T-helper 1 cell (primary cell): ENCODE data around the gene NACA.

Experiments
- DNase-seq, 5 donors: peaks; one replicate each; pipeline ENCODE4 v3.0.0-alpha.2; 2012 to 2020

The NACA gene

DNA sequence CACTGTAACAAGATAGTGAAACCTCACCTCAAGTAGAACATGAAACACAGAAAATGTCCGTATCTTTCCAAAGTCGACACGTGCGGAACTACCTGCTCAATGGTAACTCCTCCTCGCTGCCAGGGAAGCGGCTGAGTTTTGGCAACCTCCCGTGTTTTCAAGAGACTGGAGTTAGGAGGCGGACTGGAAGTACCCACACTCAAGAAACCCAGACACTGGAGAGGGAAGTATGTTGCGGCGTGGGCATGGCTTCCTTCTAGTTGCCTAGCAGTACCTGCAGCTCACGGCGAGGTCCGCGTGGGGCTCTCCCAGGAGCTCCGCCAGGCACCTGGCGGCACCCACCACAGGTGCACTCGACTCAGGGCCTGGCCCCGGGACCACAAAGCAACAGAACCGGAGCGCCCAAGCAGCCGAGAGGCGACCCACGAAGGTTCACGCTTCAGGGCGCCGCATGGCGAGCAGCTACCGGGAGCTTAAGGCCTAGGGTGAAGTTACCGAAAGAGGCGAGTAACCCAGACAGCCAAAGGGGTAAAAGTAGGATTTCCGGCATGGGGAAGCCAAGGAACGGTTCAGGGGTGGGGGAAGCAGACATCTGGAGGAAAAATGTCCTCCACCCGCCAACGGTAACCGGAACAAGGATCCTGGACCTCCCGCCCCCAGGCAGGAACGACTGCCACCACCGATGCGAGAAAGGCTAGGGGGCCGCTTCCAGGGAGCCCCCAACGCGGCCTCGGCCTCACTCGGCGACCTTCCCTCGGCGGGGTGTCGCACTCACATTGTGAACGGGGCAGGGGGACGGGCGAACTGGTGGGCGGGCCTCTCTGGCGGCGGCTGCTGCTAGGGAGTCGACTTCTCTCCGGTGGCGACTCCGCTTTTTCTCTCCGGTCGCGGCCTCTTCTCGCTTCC lies 37.6 kb downstream of the NACA start:
- peak; percentile 42 to 65 (median 54) for DNase-seq

DNA sequence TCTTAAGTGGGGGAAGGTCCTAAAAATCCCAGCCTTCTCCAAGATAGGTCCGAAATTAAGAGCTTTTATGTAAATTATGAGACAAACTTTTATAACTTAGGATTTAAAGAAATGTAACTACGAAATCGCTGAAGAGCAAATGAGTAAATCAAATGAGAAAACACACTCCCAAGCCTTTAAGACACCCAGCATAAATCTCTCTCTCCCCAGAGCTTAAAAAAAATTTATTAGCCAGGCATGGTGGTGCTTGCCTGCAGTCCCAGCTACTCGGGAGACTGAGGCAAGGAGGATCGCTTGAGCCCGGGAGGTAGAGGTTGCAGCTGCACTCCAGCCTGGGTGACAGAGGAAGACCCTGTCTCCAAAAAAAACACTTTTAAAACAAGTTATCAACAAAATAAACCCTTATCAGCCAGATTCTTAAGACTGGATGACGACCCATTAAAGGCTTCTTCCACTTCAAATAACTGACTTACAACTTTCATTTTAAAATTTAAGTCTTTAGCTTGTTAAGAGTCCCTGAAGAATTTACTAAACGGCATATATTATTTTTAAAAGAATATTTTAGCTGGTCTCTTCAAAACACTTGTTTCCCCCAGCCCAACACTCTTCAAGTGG lies 40.2 kb downstream of the NACA start:
- DNase-seq = no peak

DNA sequence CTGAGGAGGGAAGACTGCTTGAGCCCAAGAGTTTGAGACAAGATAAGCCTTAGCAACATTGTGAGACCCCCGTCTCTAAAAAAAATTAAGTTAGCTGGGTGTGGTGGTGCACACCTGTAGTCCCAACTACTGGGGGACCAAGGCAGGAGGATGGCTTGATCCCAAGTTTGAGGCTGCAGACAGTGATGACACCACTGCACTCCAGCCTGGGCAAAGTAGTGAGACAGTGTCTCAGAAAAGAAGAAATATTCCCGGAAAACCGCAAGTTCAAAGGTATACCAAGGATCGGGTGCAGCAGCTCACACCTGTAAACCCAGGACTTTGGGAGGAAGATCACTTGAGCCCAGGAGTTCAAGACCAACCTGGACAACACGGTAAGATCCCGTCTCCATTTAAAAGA lies 42.8 kb downstream of the NACA start:
- no peak for DNase-seq

DNA sequence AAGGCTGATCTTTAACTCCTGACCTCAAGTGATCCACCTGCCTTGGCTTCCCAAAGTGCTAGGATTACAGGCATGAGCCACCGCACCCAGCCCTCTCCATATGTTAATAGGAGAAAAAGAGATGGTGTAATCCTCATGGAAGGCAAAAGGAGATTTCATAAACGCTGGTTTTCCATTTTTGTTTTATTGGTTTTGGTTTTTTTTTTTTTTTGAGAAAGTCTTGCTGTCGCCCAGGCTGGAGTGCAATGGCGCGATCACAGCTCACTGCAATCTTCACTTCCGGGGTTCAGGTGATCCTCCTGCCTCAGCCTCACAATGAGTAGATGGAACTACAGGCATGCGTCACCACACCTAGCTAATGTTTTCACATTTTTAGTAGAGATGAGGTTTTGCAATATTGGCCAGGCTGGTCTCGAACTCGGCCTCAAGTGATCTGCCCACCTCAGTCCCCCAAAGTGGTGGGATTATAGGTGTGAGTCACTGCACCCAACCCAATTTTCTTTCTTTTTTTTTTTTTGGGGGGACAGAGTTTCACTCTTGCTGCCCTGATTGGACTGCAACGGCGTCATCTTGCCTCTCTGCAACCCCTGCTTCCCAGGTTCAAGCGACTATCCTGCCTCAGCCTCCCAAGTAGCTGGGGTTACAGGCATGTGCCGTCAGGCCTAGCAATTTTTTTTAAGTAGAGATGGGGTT lies 45.1 kb downstream of the NACA start:
- DNase-seq = no peak

DNA sequence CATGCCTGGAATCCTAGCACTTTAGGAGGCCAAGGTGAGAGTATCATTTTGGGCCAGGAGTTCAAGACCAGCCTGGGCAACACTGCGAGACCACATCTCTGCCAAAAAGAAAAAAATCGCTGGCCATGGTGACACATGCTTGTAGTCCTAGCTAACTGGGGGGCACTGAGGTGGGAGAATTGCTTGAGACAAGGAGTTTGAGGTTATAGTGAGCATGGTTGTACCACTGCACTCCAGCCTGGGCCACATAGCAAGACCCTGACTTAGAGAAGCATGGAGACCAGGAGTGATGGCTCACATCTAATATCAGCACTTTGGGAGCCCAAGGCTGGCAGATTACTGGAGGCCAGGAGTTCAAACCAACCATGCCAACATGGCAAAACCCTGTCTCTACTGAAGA lies 46.2 kb downstream of the NACA start:
- no peak for DNase-seq

DNA sequence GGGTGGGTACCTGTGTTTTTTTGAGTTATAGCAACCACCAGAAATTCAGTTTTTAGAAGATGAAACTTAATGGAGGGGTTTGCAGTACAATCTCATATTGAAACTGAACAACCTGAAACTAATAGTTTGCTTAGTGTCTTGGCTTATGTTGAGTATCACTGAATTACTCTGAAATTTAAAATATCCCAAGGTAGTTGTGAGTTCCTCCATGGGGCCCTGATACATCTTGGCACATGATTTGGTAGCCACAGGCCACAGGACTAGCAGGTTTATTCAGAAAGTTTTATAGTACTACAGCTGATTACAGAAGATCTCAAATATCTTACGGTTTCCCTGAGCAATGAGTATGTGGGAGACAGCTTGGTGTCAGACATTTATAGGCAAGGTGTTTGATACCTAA lies 47.4 kb downstream of the NACA start:
- DNase-seq = peak in 1 of 5 donors; percentile 32

DNA sequence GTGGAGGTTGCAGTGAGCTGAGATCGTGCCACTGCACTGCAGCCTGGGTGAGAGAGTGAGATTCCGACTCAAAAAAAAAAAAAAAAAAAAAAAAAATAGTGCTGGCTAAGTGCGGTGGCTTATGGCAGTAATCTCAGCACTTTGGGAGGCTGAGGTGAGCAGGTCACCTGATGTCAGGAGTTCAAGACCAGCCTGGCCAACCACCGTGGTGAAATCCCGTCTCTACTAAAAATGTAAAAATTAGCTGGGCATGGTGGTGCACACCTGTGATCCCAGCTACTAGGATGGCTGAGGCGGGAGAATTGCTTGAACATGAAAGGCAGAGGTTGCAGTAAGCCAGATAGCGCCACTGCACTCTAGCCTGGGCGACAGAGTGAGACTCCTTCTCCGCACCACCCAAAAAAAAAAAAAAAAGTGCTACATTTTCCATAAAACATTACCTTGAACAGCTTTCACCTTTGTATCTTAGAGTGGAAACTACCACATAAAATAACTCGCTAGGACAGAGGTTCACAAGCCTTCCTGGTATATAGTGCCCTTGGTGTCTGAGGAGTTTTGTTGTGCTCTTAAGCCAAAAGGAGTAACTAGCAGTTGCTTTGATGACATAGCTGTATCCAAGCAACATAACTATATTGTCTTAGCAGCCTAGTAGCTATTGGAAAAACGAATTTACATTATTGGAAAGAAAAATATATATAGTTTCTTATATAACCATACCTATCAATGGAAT lies 48.1 kb downstream of the NACA start:
- no peak for DNase-seq

DNA sequence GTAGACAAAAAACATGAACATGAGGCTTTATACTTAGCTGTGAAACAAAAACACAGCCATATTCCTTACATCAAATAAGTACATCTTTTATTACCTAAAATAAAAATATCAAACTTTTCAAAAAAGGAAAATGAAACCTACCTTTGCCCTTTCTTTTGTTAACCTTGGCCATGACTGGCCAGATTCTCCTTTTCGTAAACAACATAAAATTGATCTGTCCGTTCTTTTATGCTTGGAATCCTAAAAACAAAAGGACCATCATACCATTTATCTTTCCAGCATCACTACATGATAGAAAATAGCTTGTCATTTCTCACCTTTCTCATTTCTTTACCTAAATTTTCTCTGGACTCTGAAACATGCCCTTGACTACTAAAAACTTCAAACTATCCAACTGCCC lies 53.5 kb downstream of the NACA start:
- DNase-seq = no peak

DNA sequence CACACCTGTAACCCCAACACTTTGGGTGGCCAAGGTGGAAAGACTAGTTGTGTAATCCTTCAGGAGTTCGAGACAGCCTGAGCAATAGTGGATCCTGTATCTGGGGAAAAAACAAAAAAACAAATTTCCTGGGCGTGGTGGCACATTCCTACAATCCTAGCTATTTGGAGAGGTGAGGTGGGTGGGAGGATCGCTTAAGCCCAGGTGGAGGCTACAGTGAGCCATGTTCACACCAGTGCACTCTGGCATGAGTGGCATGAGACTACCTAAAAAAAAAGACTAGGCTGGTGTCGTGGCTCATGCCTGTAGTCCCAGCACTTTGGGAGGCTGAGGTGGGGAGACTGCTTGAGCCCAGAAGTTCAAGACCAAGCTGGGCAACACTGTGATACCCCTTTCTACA lies 54.3 kb downstream of the NACA start:
- DNase-seq = no peak

DNA sequence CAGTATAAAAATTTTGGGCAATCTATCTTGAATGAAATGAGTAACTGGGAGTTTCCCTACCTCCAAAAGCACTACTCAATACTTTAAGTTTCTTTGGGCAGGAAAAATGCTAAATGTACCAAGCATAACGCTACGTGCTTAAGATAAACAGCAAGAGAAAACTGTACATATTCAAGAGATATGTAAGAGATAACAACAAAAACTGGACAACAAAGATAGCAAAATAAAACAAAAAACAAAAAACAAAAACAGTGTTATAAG lies 57.0 kb downstream of the NACA start:
- no peak for DNase-seq
